ENCODE data around the gene ADAMTSL3.

ADAMTSL3 gene

DNA sequence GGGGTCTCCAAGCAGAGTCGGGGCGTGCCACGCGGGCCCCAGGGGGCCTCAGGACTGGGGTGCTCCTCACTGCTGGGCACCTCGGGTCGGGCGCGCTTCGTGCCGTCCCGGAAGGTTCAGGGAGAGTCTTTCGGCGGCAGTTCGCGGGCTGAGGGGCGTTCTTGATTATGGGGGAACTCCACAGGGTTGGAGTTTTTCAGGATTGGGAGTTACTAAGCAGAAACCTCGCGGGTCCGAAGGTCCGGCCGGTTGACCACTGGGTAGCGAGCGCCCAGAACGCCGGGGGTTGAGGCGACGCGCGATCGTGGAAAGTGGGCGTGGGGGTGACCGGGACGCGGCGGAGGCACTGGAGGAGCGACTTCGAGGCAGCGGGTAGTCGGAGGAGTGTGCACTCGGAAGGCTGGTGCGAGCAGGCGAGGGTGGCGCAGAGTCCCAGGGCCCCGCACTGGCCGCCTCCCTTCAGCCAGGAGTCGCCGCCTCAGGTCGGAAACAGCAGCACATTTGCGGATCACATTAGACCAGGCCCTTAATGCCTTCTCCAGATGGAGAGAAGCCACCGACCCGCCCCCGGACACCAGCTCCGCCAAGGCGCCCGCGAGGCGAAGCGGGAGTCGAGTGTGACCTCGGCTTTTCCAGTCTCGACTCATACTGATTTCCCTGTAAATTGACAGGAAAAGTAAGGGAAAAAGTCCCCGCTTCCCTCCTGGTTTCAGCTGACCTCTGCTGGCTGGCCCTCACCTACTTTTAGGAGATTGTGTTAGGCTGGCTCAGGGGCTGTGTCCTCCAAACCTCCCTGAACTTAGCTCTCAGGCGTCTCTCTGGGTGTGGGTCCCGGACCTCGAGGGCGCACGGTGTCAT is 685 bp downstream of the ADAMTSL3 start:
- no peaks in the 10 kb centered on the region for H3K36me3 ChIP-seq (ENCODE audit: low read length)
- H4K20me1 ChIP-seq (ENCODE audit: low read depth, low read length): no peaks in the 10 kb centered on the region
- no peaks in the 10 kb centered on the region for H3K9me2 ChIP-seq (replicated peaks; ENCODE audit: insufficient read depth, low read length)
- no peak overlapping the region for H3K4me3 ChIP-seq (ENCODE audit: insufficient read depth, low read length, poor library complexity, severe bottlenecking)
- no peak overlapping the region for H3K27ac ChIP-seq (ENCODE audit: low read depth, low read length)
- no peak for TF ChIP-seq EZH2phosphoT487 (conservative IDR thresholded peaks at IDR 0.05; ENCODE audit: low read length)
- TF ChIP-seq, protein P1, sequence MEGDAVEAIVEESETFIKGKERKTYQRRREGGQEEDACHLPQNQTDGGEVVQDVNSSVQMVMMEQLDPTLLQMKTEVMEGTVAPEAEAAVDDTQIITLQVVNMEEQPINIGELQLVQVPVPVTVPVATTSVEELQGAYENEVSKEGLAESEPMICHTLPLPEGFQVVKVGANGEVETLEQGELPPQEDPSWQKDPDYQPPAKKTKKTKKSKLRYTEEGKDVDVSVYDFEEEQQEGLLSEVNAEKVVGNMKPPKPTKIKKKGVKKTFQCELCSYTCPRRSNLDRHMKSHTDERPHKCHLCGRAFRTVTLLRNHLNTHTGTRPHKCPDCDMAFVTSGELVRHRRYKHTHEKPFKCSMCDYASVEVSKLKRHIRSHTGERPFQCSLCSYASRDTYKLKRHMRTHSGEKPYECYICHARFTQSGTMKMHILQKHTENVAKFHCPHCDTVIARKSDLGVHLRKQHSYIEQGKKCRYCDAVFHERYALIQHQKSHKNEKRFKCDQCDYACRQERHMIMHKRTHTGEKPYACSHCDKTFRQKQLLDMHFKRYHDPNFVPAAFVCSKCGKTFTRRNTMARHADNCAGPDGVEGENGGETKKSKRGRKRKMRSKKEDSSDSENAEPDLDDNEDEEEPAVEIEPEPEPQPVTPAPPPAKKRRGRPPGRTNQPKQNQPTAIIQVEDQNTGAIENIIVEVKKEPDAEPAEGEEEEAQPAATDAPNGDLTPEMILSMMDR (IDR thresholded peaks at IDR 0.05; ENCODE audit: insufficient read depth, low read length, poor library complexity, severe bottlenecking): no peak
- H3K9me3 ChIP-seq (ENCODE audit: insufficient read depth, low read length): no peaks in the 10 kb centered on the region
- no peaks in the 10 kb centered on the region for H3K79me2 ChIP-seq (ENCODE audit: insufficient read depth, low read length)
- no peaks in the 10 kb centered on the region for H3K27me3 ChIP-seq (ENCODE audit: low read length)
- H3K9ac ChIP-seq (ENCODE audit: low read length): no peak overlapping the region
- no peak overlapping the region for H2AFZ ChIP-seq (ENCODE audit: low read depth, low read length, severe bottlenecking)
- H3K4me2 ChIP-seq (ENCODE audit: low read depth, low read length, poor library complexity, severe bottlenecking): no peak overlapping the region
- H3F3A ChIP-seq (ENCODE audit: insufficient read depth): no peaks in the 10 kb centered on the region

DNA sequence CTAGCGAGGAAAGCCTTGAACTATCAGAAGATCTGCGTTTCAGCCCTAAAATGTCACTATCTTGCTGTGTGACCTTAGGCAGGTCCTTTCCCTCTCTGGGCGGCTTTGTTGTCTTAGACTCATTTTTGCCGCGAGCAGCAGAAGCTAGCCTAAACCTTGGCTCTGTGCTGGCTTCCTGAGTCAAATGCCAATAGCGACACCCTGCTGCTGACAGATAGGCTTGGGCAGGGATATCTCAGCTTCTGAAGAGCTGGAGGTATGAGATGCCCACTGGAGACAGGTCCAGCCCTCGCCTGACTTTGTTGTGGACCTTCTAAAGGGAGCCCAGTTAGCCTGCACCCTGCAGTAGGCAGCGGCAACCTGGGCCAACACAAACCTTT is 1.3 kb downstream of the ADAMTSL3 start:
- H3K4me3 ChIP-seq (ENCODE audit: insufficient read depth, low read length, poor library complexity, severe bottlenecking): no peak overlapping the region
- no peaks in the 10 kb centered on the region for H3K79me2 ChIP-seq (ENCODE audit: insufficient read depth, low read length)
- no peaks in the 10 kb centered on the region for H3F3A ChIP-seq (ENCODE audit: insufficient read depth)
- H3K9me2 ChIP-seq (replicated peaks; ENCODE audit: insufficient read depth, low read length): no peaks in the 10 kb centered on the region
- no peak overlapping the region for H3K27ac ChIP-seq (ENCODE audit: low read depth, low read length)
- H3K9me3 ChIP-seq (ENCODE audit: insufficient read depth, low read length): no peaks in the 10 kb centered on the region
- no peaks in the 10 kb centered on the region for H3K27me3 ChIP-seq (ENCODE audit: low read length)
- H3K9ac ChIP-seq (ENCODE audit: low read length): no peak overlapping the region
- no peaks in the 10 kb centered on the region for H3K36me3 ChIP-seq (ENCODE audit: low read length)
- TF ChIP-seq, protein P1 (IDR thresholded peaks at IDR 0.05; ENCODE audit: insufficient read depth, low read length, poor library complexity, severe bottlenecking): no peak
- TF ChIP-seq EZH2phosphoT487 (conservative IDR thresholded peaks at IDR 0.05; ENCODE audit: low read length): no peak
- H2AFZ ChIP-seq (ENCODE audit: low read depth, low read length, severe bottlenecking): no peak overlapping the region
- no peaks in the 10 kb centered on the region for H4K20me1 ChIP-seq (ENCODE audit: low read depth, low read length)
- H3K4me2 ChIP-seq (ENCODE audit: low read depth, low read length, poor library complexity, severe bottlenecking): no peak overlapping the region

DNA sequence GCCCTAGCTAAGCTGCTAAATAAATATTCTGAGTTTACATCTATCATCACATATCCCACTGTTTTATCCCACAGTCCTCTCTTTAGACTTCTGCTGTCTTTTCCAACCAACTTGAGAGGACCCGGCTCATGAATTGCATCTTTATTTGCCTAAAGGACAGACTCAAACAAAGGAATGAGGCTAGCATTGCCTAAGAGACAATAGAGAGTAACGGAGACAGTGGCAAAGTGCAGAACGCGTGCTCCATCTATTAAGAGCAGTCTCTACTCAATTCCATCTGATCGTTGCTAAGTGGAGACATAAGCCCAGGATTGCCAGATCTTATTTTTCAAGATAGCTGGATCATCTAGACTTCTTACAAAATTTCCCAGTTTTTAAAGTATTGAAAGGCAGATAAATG is 2.3 kb downstream of the ADAMTSL3 start:
- Histone ChIP-seq H2AFZ (ENCODE audit: low read depth, low read length, severe bottlenecking) (no peak overlapping the region), H3K4me3 (ENCODE audit: insufficient read depth, low read length, poor library complexity, severe bottlenecking) (no peak overlapping the region), H3K27me3 (ENCODE audit: low read length) (no peaks in the 10 kb centered on the region), H4K20me1 (ENCODE audit: low read depth, low read length) (no peaks in the 10 kb centered on the region), H3K9ac (ENCODE audit: low read length) (no peak overlapping the region), H3K79me2 (ENCODE audit: insufficient read depth, low read length) (no peaks in the 10 kb centered on the region), H3K4me2 (ENCODE audit: low read depth, low read length, poor library complexity, severe bottlenecking) (no peak overlapping the region), H3K9me2 (replicated peaks; ENCODE audit: insufficient read depth, low read length) (no peaks in the 10 kb centered on the region), H3K27ac (ENCODE audit: low read depth, low read length) (no peak overlapping the region), H3K36me3 (ENCODE audit: low read length) (no peaks in the 10 kb centered on the region), H3F3A (ENCODE audit: insufficient read depth) (no peaks in the 10 kb centered on the region), H3K9me3 (ENCODE audit: insufficient read depth, low read length) (no peaks in the 10 kb centered on the region)
- TF ChIP-seq, protein P1 (IDR thresholded peaks at IDR 0.05; ENCODE audit: insufficient read depth, low read length, poor library complexity, severe bottlenecking): no peak
- TF ChIP-seq EZH2phosphoT487 (conservative IDR thresholded peaks at IDR 0.05; ENCODE audit: low read length): no peak

Measured in SU-DHL-6 (cell line).